GM12873 (cell line): ENCODE measurements around the gene SLC39A2.

ENCODE experiments used
- TF ChIP-seq, protein P1 (sequence below): IDR thresholded peaks from 2 replicates; pipeline ENCODE4 v1.5.1; 2012; ENCODE audit warnings: low read depth, mild to moderate bottlenecking, moderate library complexity, low read length, control low read depth; ENCODE audit not compliant: insufficient read depth; ENCODE audit errors: missing control alignments

Gene SLC39A2

DNA sequence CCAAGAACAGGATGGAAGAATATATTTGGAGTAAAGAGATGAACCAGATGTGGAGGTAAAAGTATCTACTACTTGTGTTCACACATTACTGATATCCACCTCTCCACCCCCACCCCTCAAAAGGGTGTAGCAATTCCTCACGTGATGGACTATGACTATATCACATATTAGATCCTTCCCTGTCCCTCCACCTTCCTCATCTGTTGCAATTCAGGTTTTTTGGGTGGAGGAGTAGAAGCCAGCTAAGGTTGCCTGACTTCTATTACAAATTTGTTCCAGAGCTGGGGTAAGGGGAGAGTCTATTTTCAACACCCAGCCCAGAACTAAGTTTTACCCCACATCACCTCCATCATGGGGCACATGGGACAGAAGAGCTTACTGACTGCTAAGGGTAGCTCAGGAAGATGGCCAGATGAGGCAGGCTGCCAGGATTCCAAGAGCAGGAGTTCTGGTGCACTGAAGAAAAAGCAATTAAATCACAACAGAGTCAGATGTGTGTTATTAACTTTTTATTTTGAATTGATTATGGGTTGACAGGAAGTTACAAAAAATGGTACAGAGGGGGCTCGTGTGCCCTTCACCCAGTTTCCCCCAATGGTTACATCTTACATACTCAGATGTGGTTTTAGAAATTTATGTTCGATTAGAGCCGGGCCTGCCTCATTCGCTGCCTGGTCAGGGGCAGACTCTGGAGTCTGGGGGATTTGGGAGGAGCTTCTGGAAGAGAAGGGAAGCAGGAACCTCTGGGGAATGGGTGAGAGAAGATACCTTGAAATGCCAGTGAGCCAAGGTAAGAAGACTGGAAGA lies 33.4 kb downstream of the SLC39A2 start:
- TF ChIP-seq, protein P1, sequence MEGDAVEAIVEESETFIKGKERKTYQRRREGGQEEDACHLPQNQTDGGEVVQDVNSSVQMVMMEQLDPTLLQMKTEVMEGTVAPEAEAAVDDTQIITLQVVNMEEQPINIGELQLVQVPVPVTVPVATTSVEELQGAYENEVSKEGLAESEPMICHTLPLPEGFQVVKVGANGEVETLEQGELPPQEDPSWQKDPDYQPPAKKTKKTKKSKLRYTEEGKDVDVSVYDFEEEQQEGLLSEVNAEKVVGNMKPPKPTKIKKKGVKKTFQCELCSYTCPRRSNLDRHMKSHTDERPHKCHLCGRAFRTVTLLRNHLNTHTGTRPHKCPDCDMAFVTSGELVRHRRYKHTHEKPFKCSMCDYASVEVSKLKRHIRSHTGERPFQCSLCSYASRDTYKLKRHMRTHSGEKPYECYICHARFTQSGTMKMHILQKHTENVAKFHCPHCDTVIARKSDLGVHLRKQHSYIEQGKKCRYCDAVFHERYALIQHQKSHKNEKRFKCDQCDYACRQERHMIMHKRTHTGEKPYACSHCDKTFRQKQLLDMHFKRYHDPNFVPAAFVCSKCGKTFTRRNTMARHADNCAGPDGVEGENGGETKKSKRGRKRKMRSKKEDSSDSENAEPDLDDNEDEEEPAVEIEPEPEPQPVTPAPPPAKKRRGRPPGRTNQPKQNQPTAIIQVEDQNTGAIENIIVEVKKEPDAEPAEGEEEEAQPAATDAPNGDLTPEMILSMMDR: no peak

DNA sequence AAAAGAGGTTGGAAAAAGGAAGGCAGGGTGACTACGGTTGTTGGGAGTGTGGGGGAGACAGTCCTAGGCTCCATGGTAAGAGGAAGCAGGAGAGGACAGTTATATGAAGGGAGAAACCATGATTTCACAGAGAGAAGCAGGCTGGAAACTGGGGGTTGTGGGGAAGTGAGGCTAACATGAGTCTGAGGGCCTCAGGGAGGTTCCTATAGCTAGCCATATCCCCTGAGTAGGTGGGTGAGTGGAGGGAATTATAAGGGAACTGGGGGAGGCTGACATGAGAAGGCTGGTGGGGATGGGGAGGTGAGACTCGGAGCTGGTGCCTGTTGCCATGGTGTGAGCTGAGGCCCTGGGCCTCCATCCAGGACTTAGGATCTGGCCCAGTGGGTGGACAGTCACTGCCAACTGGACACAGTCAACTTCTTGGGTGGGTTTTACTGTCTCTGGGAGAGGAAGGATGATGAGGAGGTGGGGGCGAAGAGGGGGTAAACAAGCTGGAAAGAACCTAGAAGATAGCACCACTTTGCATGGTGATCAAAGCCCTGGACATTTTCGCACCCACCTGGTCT lies 34.1 kb downstream of the SLC39A2 start:
- TF ChIP-seq, protein P1: no peak

DNA sequence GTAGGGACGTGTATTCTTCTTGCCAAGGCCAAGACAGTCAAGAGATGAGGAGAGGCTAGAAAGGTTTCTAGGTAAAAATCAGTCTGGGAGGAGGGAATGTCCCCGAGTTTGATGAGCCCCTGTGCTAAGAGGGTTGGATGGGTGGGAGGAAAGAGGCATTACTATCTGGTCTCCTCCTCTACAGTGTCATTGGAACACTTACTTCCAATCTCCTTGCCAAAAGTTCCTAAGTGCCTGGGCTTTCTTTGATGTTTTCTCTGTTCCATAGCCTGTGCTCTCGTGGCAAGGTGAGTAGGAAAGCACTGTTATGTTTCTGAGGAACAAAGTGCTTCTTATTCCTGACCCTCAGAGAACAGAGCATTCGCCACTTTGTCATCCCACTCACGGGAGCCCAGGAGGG lies 35.6 kb downstream of the SLC39A2 start, which contains the start of gene RNASE13:
TSS of gene RNASE13 (minus strand) at position 101 of the 400 bp plus-strand sequence. CDS start 519 bp downstream, outside the sequence.
- TF ChIP-seq, protein P1: no peak

DNA sequence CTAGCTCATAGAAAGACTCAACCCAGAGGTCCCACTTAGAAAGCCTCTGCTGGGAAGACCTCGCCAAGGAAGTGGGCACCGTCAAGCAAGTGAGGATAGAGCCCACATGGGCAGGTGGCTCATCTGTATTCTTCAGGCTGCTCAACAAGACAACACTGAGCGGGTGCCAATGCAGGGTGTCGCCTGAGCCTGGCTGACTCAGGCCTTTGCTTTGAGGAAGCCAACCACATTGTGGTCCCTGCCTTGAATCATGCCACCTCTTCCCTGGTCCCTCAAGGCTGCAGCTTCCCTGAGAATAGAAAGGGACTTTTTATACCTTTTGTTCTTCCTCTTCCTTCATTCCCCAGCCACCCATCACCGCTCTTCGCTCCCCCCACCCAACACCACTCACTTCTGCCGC lies 37.7 kb downstream of the SLC39A2 start:
- TF ChIP-seq, protein P1: no peak

DNA sequence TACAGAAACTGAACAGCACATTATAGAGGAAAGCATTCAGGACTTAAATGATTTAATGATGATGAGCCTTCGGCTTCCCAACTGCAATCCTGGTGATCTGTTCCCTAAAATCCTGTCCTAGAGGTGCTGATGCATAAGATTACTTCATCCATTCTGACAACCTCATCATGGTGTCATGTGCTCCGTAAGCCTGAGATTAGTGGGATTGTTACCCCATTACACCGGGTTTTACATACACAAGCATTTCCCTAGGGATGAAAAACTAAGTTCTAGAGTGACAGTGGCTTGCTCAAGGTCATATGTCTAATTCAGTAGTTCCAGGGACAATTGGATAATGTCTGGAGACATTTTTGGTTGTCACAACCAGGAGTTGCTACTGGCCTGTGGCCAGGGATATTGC lies 38.1 kb downstream of the SLC39A2 start:
- TF ChIP-seq, protein P1: no peak

DNA sequence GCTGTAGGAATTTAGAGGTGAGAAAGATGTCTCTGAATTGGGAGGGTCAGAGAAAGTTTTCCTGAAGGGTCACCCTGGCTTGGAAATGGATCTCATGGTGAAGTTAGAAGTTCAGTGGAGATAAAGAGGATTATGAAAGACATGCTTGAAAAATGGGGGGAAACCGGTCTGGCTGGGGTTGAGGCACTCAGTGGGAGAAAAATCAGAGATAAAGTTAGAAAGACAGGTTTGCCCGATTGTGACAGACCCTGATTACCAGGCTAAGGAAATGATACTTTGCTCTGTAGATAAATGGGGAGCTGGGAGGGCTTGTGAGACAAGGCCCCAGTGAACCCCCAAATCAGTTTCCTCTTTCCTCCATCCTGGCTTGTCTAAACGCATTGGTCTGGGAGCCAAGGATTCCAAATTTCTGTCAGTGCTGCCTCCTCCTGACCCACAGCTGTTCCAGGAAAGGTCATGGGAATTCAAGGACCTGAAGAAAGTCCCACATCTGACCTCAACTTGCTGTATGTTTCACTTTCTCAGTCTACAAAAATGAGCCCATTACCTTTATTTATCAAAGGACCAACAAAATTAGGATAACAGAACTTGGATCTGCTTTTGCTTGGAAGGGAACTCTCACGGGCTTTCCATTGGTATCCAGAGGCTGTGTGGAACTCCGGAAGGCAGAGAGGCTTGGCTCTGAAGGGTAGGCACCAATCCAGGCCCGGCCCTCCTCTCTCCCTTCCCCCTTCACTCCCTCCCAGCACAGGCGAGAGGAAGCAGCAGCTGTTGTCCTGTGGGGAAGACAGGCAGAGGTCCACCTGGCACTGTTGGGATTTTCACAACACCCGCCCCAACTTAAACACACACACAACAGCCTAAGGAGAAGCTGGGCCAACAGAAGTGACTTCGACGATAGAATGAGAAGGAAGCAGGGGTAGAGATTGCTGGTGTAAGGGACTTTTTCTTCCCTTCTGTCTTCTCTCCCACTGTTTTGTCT lies 39.6 kb downstream of the SLC39A2 start:
- TF ChIP-seq, protein P1: no peak
